PFSK-1 (cell line): ENCODE measurements around the gene GAB3.

ENCODE experiments used
- POLR2AphosphoS5 ChIP-seq: IDR thresholded peaks from 2 replicates; pipeline ENCODE4 v1.6.1; 2012; ENCODE audit warnings: low read depth, mild to moderate bottlenecking, control low read depth, low read length, moderate library complexity
- TF ChIP-seq, protein P1 (sequence below), 2 experiments: IDR thresholded peaks; 2 replicates each; pipeline versions ENCODE4 v1.6.1 to v1.8.0; 2011 to 2012; ENCODE audit warnings: low read depth in 2 of 2, low read length in 2 of 2, control low read depth in 1 of 2, inconsistent platforms in 1 of 2, mild to moderate bottlenecking in 1 of 2, moderate library complexity in 1 of 2; ENCODE audit not compliant: insufficient read depth in 1 of 2

DNA sequence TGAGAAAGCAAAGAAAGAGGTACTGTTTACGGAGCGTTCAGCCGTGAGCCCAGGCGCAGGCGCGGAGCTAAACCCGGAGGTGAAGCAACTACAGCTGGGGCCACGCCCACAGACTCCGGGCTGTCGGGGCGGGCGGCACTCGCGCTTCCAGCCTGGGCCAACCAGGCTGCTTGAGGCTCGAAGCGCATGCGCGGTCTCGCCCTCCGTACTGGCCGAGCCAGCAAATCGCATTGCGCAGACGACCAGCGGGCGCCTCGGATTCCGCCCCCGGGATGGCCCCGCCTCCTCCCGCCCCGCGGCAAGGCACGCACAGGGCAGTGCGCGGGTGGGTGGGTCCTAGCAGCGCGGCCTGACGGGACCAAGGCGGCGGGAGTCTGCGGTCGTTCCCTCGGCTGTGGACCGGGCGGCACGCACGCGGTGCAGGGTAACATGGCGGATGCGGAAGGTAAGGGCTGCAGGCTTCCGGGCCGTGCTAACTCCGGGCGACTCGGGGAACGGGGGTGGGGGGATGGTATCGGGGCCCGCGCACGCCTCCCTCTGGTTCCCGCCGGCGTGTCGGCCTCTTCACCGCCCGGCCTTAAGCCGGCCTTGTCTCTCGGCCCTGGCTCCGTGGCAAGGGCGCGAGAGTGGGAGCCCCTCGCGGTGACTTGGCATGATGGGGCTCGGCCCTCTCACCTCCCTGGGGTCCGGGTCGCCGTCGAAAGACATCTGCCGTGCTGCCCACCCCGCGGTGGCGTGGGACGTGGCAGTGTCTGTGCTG is 11.8 kb upstream of the GAB3 start, which contains the start of gene DKC1:
- TF ChIP-seq, protein P1, sequence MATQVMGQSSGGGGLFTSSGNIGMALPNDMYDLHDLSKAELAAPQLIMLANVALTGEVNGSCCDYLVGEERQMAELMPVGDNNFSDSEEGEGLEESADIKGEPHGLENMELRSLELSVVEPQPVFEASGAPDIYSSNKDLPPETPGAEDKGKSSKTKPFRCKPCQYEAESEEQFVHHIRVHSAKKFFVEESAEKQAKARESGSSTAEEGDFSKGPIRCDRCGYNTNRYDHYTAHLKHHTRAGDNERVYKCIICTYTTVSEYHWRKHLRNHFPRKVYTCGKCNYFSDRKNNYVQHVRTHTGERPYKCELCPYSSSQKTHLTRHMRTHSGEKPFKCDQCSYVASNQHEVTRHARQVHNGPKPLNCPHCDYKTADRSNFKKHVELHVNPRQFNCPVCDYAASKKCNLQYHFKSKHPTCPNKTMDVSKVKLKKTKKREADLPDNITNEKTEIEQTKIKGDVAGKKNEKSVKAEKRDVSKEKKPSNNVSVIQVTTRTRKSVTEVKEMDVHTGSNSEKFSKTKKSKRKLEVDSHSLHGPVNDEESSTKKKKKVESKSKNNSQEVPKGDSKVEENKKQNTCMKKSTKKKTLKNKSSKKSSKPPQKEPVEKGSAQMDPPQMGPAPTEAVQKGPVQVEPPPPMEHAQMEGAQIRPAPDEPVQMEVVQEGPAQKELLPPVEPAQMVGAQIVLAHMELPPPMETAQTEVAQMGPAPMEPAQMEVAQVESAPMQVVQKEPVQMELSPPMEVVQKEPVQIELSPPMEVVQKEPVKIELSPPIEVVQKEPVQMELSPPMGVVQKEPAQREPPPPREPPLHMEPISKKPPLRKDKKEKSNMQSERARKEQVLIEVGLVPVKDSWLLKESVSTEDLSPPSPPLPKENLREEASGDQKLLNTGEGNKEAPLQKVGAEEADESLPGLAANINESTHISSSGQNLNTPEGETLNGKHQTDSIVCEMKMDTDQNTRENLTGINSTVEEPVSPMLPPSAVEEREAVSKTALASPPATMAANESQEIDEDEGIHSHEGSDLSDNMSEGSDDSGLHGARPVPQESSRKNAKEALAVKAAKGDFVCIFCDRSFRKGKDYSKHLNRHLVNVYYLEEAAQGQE (IDR thresholded peaks at IDR 0.05; ENCODE audit: insufficient read depth in 1 of 2, low read depth in 2 of 2, low read length in 2 of 2) = no peak
- TF ChIP-seq POLR2AphosphoS5 = peak; percentile 76
